Activated CD4-positive, alpha-beta T cell treated with anti-CD3 and anti-CD28 coated beads, Interleukin-2, amount 50 U/mL, for 1 hour (primary cell): ENCODE data around the gene CDK11B.
A peak's percentile ranks its signal among the peaks of the same experiment; 100 is the strongest.

Experiments
- DNase-seq: peaks from one replicate; pipeline ENCODE4 v3.0.0-alpha.2; 2020

The CDK11B gene

GRCh38 chr1:1626207-1627141 is 32.3 kb downstream of the CDK11B start:
- DNase-seq = no peak

GRCh38 chr1:1625824-1626206 is 33.0 kb downstream of the CDK11B start:
- DNase-seq = no peak

- no peak for DNase-seq
These were observed 33.4 kb downstream of the CDK11B start for GRCh38 chr1:1625404-1625775.

GRCh38 chr1:1624443-1625403 is 34.1 kb downstream of the CDK11B start:
- DNase-seq = no peak

GRCh38 chr1:1623631-1624442 is 35.0 kb downstream of the CDK11B start:
- no peak for DNase-seq

GRCh38 chr1:1623181-1623630 is 35.6 kb downstream of the CDK11B start:
- no peak for DNase-seq

GRCh38 chr1:1622788-1623094 is 36.1 kb downstream of the CDK11B start:
- DNase-seq = no peak

GRCh38 chr1:1622010-1622787 is 36.6 kb downstream of the CDK11B start:
- DNase-seq = no peak

- DNase-seq = no peak
These were observed 37.4 kb downstream of the CDK11B start for GRCh38 chr1:1621173-1622009.

GRCh38 chr1:1620433-1621139 is 38.2 kb downstream of the CDK11B start:
- DNase-seq = no peak

- no peak for DNase-seq
These were observed 38.9 kb downstream of the CDK11B start for GRCh38 chr1:1619917-1620361.

- no peak for DNase-seq
These were observed 40.3 kb downstream of the CDK11B start for GRCh38 chr1:1618396-1619068.

- DNase-seq = no peak
These were observed 40.9 kb downstream of the CDK11B start for GRCh38 chr1:1617925-1618324.

GRCh38 chr1:1617516-1617915 is 41.3 kb downstream of the CDK11B start:
- no peak for DNase-seq

- no peak for DNase-seq
These were observed 42.0 kb downstream of the CDK11B start for GRCh38 chr1:1616838-1617237.

GRCh38 chr1:1616045-1616790 is 42.6 kb downstream of the CDK11B start:
- peak; percentile 40 for DNase-seq

- peak; percentile 97 for DNase-seq
These were observed 43.4 kb downstream of the CDK11B start, which contains the start of gene MIB2 for GRCh38 chr1:1615256-1616044. MIB2 (plus strand) TSS chr1:1615500; CDS start chr1:1623453, 7,953 bp downstream.

- no peak for DNase-seq
These were observed 43.9 kb downstream of the CDK11B start for GRCh38 chr1:1614954-1615255.
